Panc1 (cell line): ENCODE measurements around the gene IL32.

Experiments used
- CTCF ChIP-seq: fragments of 450-650 bp; IDR thresholded peaks from 2 replicates; pipeline ENCODE4 v1.5.1; 2017; ENCODE audit warnings: mild to moderate bottlenecking
- POLR2AphosphoS5 ChIP-seq: IDR thresholded peaks from 2 replicates; pipeline ENCODE4 v1.6.1; 2012; ENCODE audit warnings: mild to moderate bottlenecking, low read depth, low read length, moderate library complexity
- REST ChIP-seq, 2 experiments: IDR thresholded peaks; 2 replicates each; pipeline ENCODE4 v1.6.1; 2011 to 2012; ENCODE audit warnings: low read depth in 2 of 2, control low read depth in 1 of 2, low read length in 1 of 2, mild to moderate bottlenecking in 1 of 2, moderate library complexity in 1 of 2; ENCODE audit not compliant: insufficient read depth in 1 of 2
- SIN3A ChIP-seq: IDR thresholded peaks from 2 replicates; pipeline ENCODE4 v1.6.1; 2012; ENCODE audit warnings: low read depth, mild to moderate bottlenecking, low read length, moderate library complexity, borderline replicate concordance; ENCODE audit not compliant: insufficient read depth

- TF ChIP-seq CTCF (no peak), POLR2AphosphoS5 (no peak), SIN3A (no peak), REST (IDR thresholded peaks at IDR 0.05; ENCODE audit: insufficient read depth in 1 of 2, low read depth in 2 of 2, low read length in 1 of 2) (no peak)
These were observed 23.0 kb downstream of the IL32 start for GRCh38 chr16:3088450-3088849.
